HepG2 (cell line): Measurements from ENCODE around the gene THEM4. TPM values are rescaled to one million over a fixed set of nuclear protein-coding genes. Genes with fewer than 3 reads are reported as not detected.

Source experiments
- ATAC-seq: fragments of 200-7000 bp; cut with Tn5 transposase; 3 replicates; pipeline ENCODE4 v1.9.1; 2020; ENCODE audit warnings: mild to moderate bottlenecking, moderate library complexity
- BruUV-seq: library from RNA; stranded (reverse); fragments of 400-500 nt; replicated peaks from 2 replicates; lab custom pipeline; 2021; lab: Mats Ljungman, UMichigan
- CTCF ChIA-PET: fragments of 300-600 bp; formaldehyde crosslinking; extraction: SDS; loops from one replicate; lab custom pipeline; 2021; ENCODE audit warnings: low total read pairs, inconsistent platforms, low intra/inter-chr PET ratio; lab: Yijun Ruan, JAX
- POLR2A ChIA-PET: fragments of 350-600 bp; sonication (Branson Sonifier 250); formaldehyde crosslinking; loops from one replicate; lab custom pipeline; 2020; ENCODE audit warnings: antibody characterized with exemption, inconsistent platforms; lab: Yijun Ruan, JAX
- DNase-seq: peaks from one replicate; pipeline ENCODE4 v3.0.0-alpha.2; 2015; ENCODE audit warnings: low spot score
- FAIRE-seq: peaks from 3 replicates; lab custom pipeline; 2011; peaks lifted over from hg19 to GRCh38; lab: Jason Lieb, UNC
- H2AFZ ChIP-seq: one replicate; pipeline ENCODE4 v1.6.1; 2011; ENCODE audit warnings: low read length, inconsistent platforms
- H3K27ac ChIP-seq: fragments of 300-600 bp; 3 replicates; pipeline ENCODE4 v1.8.0; 2011; ENCODE audit warnings: mixed run types, mild to moderate bottlenecking, mixed read lengths, low read length, inconsistent platforms; ENCODE audit not compliant: insufficient read depth; ENCODE audit errors: extremely low read length
- H3K27me3 ChIP-seq, 2 experiments: fragments of 200-600 bp in 1 of 2; 2 replicates in 1 of 2; 3 replicates in 1 of 2; pipeline versions ENCODE4 v1.6.0 to v1.8.0; 2011; ENCODE audit warnings: low read length in 2 of 2, mild to moderate bottlenecking in 2 of 2, moderate library complexity in 2 of 2, inconsistent platforms in 1 of 2; ENCODE audit not compliant: insufficient read depth in 2 of 2, control insufficient read depth in 1 of 2
- H3K36me3 ChIP-seq, 2 experiments: fragments of 200-600 bp in 1 of 2; replicated peaks in 1 of 2; 2 replicates in 1 of 2; 3 replicates in 1 of 2; pipeline versions ENCODE4 v1.5.1 to v1.8.0; 2011; ENCODE audit warnings: low read length in 2 of 2, inconsistent platforms in 1 of 2; ENCODE audit not compliant: insufficient read depth in 2 of 2, control insufficient read depth in 1 of 2
- H3K4me1 ChIP-seq: 2 replicates; pipeline ENCODE4 v1.5.1; 2012; ENCODE audit warnings: low read length, inconsistent platforms; ENCODE audit not compliant: insufficient read depth
- H3K4me2 ChIP-seq: 2 replicates; pipeline ENCODE4 v1.6.0; 2011; ENCODE audit warnings: low read depth, low read length, inconsistent platforms
- H3K4me3 ChIP-seq, 3 experiments: fragments of 200-600 bp in 1 of 3; sonication (generic), shearing (Covaris generic) in 1 of 3; replicated peaks in 1 of 3; 2 replicates each; pipeline ENCODE4 v1.5.1; 2011 to 2016; ENCODE audit warnings: low read length in 3 of 3, inconsistent platforms in 2 of 3, low read depth in 2 of 3, mild to moderate bottlenecking in 2 of 3, control low read depth in 1 of 3, mixed read lengths in 1 of 3; ENCODE audit not compliant: insufficient read depth in 1 of 3
- H3K79me2 ChIP-seq: one replicate; pipeline ENCODE4 v1.6.1; 2011; ENCODE audit warnings: low read length, inconsistent platforms; ENCODE audit not compliant: insufficient read depth
- H3K9ac ChIP-seq: 2 replicates; pipeline ENCODE4 v1.6.0; 2011; ENCODE audit warnings: mild to moderate bottlenecking, low read depth, low read length, inconsistent platforms; ENCODE audit not compliant: insufficient read depth
- H3K9me3 ChIP-seq: 2 replicates; pipeline ENCODE4 v1.5.1; 2012; ENCODE audit warnings: mild to moderate bottlenecking, low read length
- H4K20me1 ChIP-seq: 2 replicates; pipeline ENCODE4 v1.6.0; 2011; ENCODE audit warnings: inconsistent platforms, mild to moderate bottlenecking, low read length, moderate library complexity; ENCODE audit not compliant: insufficient read depth
- ARID3A ChIP-seq: IDR thresholded peaks from 2 replicates; pipeline ENCODE4 v1.6.1; 2012; ENCODE audit warnings: low read depth, low read length, improper control_type of control experiment
- ATF5 ChIP-seq: sonication (generic); formaldehyde crosslinking; IDR thresholded peaks from 2 replicates; pipeline ENCODE4 v1.4.0; 2020; ENCODE audit warnings: mild to moderate bottlenecking, low read depth, missing genetic modification reagents
- CENPT ChIP-seq: sonication (generic); formaldehyde crosslinking; IDR thresholded peaks from 2 replicates; pipeline ENCODE4 v1.8.0; 2022; ENCODE audit warnings: low read depth, mild to moderate bottlenecking, moderate library complexity, missing genetic modification reagents
- HMGA1 ChIP-seq: sonication (generic); formaldehyde crosslinking; conservative IDR thresholded peaks from 2 replicates; pipeline ENCODE4 v1.4.0; 2020; ENCODE audit warnings: missing genetic modification reagents
- LCORL ChIP-seq, 2 experiments: fragments of 450-650 bp in 1 of 2; sonication (generic) in 1 of 2; formaldehyde crosslinking in 1 of 2; IDR thresholded peaks; 2 replicates each; pipeline versions ENCODE4 v1.5.0 to v1.6.1; 2017 to 2020; ENCODE audit warnings: antibody characterized with exemption in 1 of 2, missing genetic modification reagents in 1 of 2
- MAFG ChIP-seq: sonication (generic); formaldehyde crosslinking; IDR thresholded peaks from 2 replicates; pipeline ENCODE4 v1.5.1; 2020; ENCODE audit warnings: mild to moderate bottlenecking, missing genetic modification reagents
- NBN ChIP-seq: fragments of 450-650 bp; conservative IDR thresholded peaks from 2 replicates; pipeline ENCODE4 v1.6.1; 2017
- PBX3 ChIP-seq: sonication (generic); formaldehyde crosslinking; IDR thresholded peaks from 2 replicates; pipeline ENCODE4 v1.8.1; 2023; ENCODE audit warnings: missing genetic modification reagents, inconsistent platforms, borderline replicate concordance
- POGK ChIP-seq: sonication (generic); formaldehyde crosslinking; conservative IDR thresholded peaks from 2 replicates; pipeline ENCODE4 v1.8.0; 2022; ENCODE audit warnings: mild to moderate bottlenecking, moderate library complexity, missing genetic modification reagents
- TBP ChIP-seq: sonication (generic); formaldehyde crosslinking; IDR thresholded peaks from 2 replicates; pipeline ENCODE4 v1.5.0; 2020; ENCODE audit warnings: missing genetic modification reagents
- TFE3 ChIP-seq: IDR thresholded peaks from 2 replicates; pipeline ENCODE4 v1.6.1; 2016
- ZEB1 ChIP-seq: IDR thresholded peaks from 2 replicates; pipeline ENCODE4 v1.6.1; 2012; ENCODE audit warnings: mild to moderate bottlenecking, low read depth, inconsistent platforms; ENCODE audit not compliant: insufficient replicate concordance
- ZFP82 ChIP-seq: sonication (generic); formaldehyde crosslinking; IDR thresholded peaks from 2 replicates; pipeline ENCODE4 v1.5.1; 2020; ENCODE audit warnings: mild to moderate bottlenecking, missing genetic modification reagents, borderline replicate concordance
- ZFX ChIP-seq: sonication (generic); formaldehyde crosslinking; IDR thresholded peaks from 2 replicates; pipeline ENCODE4 v1.4.0; 2020; ENCODE audit warnings: mild to moderate bottlenecking, low read depth, missing genetic modification reagents, moderate library complexity
- ZNF567 ChIP-seq: sonication (generic); formaldehyde crosslinking; IDR thresholded peaks from 2 replicates; pipeline ENCODE4 v1.8.1; 2023; ENCODE audit warnings: mild to moderate bottlenecking, missing genetic modification reagents, borderline replicate concordance
- ZSCAN22 ChIP-seq: sonication (generic); formaldehyde crosslinking; IDR thresholded peaks from 2 replicates; pipeline ENCODE4 v1.4.0; 2020; ENCODE audit warnings: mild to moderate bottlenecking, missing genetic modification reagents
- WGBS: methylation state at CpG from one replicate; pipeline ENCODE4 v1.1.6; 2017; ENCODE audit warnings: low lambda C conversion rate; 5-methylcytosine and 5-hydroxymethylcytosine counted together
- in situ Hi-C: cut with HindIII; loops from 2 replicates; pipeline ENCODE4 v1.10.0; 2017; ENCODE audit warnings: low pct_unique_long_range_greater_than_20kb; ENCODE audit not compliant: extremely low pct_ligation_motif_present
- intact Hi-C: fragments of 100-400 bp; cut with micrococcal nuclease; formaldehyde crosslinking; loops from one replicate; pipeline ENCODE4 v1.10.0; 2022; ENCODE audit not compliant: unreplicated experiment
- polyA plus RNA-seq, 8 experiments: library from polyadenylated mRNA; depleted of rRNA in 3 of 8; stranded (reverse) in 7 of 8; unstranded in 1 of 8; fragments of >200 nt; fragmentation: Illumina TruSeq in 4 of 8; extraction: Trizol in 4 of 8; gene quantifications; 2 replicates each; pipeline versions ENCODE4 v1.2.1 to v1.2.3, GENCODE V29; 2011 to 2016; ENCODE audit warnings: low read depth in 4 of 8, missing spikeins in 1 of 8, mixed read lengths in 1 of 8; ENCODE audit not compliant: insufficient read depth in 1 of 8
- total RNA-seq, 5 experiments: library from RNA; depleted of rRNA; stranded (reverse); fragments of >200 nt; fragmentation: Illumina TruSeq; extraction: Trizol; gene quantifications; 2 replicates each; pipeline ENCODE4 v1.2.3, GENCODE V29; 2016; ENCODE audit warnings: low read depth in 1 of 5

Gene THEM4
- total and polyA plus RNA-seq, 2 of the 13 experiments (the other 11 are each of a cell fraction or from before 2014, with no cell fraction given): 10.9 to 13.9 TPM

GRCh38 chr1:151905070-151905442 lies 4.3 kb downstream of the THEM4 start (continued):
- TF ChIP-seq LCORL (IDR thresholded peaks at IDR 0.05) (no peak), LCORL (CRISPR knock-in tag; IDR thresholded peaks at IDR 0.05) (no peak), MAFG (CRISPR knock-in tag) (no peak), CENPT (CRISPR knock-in tag) (no peak), TBP (CRISPR knock-in tag) (no peak), NBN (no peak), ZNF567 (CRISPR knock-in tag) (no peak), HMGA1 (CRISPR knock-in tag) (no peak), ZFX (CRISPR knock-in tag) (no peak), ATF5 (CRISPR knock-in tag) (no peak)

- Histone ChIP-seq H3K27ac (no peak overlapping the region), H3K9ac (no peak overlapping the region), H3K4me3 (no peak overlapping the region), H3K4me1 (peaks cover 10% of the 10 kb centered on the region; the same call in 1 of the 2 replicates), H3K79me2 (peaks cover 2% of the 10 kb centered on the region), H2AFZ (no peak overlapping the region), H3K9me3 (peaks cover 31% of the 10 kb centered on the region), H3K36me3 (no peaks in the 10 kb centered on the region), H3K4me2 (no peak overlapping the region), H4K20me1 (no peaks in the 10 kb centered on the region), H3K27me3 (no peaks in the 10 kb centered on the region)
- intact Hi-C loops: no loop called here
- CTCF ChIA-PET: no interaction called here
- FAIRE-seq: no peak
- in situ Hi-C loops: no loop called here
- POLR2A ChIA-PET: no interaction called here
- no peak for ATAC-seq
- no TSS peak for BruUV-seq
- WGBS: 85% methylated on average over 2 of the region's 2 CpGs
- DNase-seq: no peak
- TF ChIP-seq ARID3A (no peak), ZSCAN22 (CRISPR knock-in tag) (no peak), POGK (CRISPR knock-in tag) (no peak), ZFP82 (CRISPR knock-in tag) (no peak), PBX3 (CRISPR knock-in tag) (no peak), ZEB1 (no peak), TFE3 (CRISPR knock-in tag) (no peak)
Observed at GRCh38 chr1:151902858-151903257, 6.5 kb downstream of the THEM4 start.
